K562 treated with DMSO at 1 percent for 24 hours (cell line): ENCODE data around the gene CDH3. TPM values are rescaled to one million over a fixed set of nuclear protein-coding genes. Genes with fewer than 3 reads are reported as not detected.

ENCODE experiments used
- total RNA-seq: library from RNA; unstranded; fragments of 300-600 nt; gene quantifications from 2 replicates; pipeline ENCODE4 v1.2.3, GENCODE V29; 2022; ENCODE audit warnings: low read depth; ENCODE audit not compliant: insufficient read depth

The CDH3 gene
- not detected in 2 replicates for total RNA-seq

GRCh38 chr16:68644715-68645493 is at the start of gene CDH3:
Gene CDH3, plus strand, starts transcription at chr16:68645310. Its CDS starts 70 bp downstream, at chr16:68645380.

GRCh38 chr16:68737046-68737729 is 92.1 kb downstream of the CDH3 start, which contains the start of gene CDH1:
Gene CDH1, plus strand, starts transcription at chr16:68737292. Its CDS starts 124 bp downstream, at chr16:68737416.

Other genes with a start within 250 kb of the CDH3 start
- 4.7 and 5.2 TPM in 2 replicates for gene SMPD3, start 196.8 kb upstream of the CDH3 start, total RNA-seq
- gene ZFP90, start 106.0 kb upstream of the CDH3 start, total RNA-seq = 8.6 and 9.6 TPM in 2 replicates
- 0.06 TPM in 1 of 2 replicates, not detected in the other for gene CDH1, start 92.0 kb downstream of the CDH3 start, total RNA-seq
- gene TANGO6, start 198.2 kb downstream of the CDH3 start, total RNA-seq = 4.6 and 5.6 TPM in 2 replicates